GM12892 (cell line): ENCODE measurements around the gene WDR20.

Experiments used
- POLR2A ChIP-seq: IDR thresholded peaks from 2 replicates; pipeline ENCODE4 v1.6.1; 2011; ENCODE audit warnings: low read depth, low read length, control low read depth
- TAF1 ChIP-seq: IDR thresholded peaks from 2 replicates; pipeline ENCODE4 v1.6.1; 2011; ENCODE audit warnings: low read depth, mild to moderate bottlenecking, control low read depth, low read length, borderline replicate concordance

DNA sequence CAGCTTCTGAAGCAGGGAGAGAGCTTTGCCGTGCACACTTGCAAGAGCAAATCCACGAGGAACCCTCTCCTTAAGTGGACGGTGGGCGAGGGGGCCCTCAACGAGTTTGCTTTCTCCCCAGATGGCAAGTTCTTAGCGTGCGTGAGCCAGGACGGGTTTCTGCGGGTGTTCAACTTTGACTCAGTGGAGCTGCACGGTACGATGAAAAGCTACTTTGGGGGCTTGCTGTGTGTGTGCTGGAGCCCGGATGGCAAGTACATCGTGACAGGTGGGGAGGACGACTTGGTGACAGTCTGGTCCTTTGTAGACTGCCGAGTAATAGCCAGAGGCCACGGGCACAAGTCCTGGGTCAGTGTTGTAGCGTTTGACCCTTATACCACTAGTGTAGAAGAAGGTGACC is 69.0 kb downstream of the WDR20 start:
- no peak for TF ChIP-seq POLR2A
- no peak for TF ChIP-seq TAF1
